Gastrocnemius medialis (tissue), 4 donors: ENCODE measurements around the gene APOL2. TPM values are rescaled to one million over a fixed set of nuclear protein-coding genes. Genes with fewer than 3 reads are reported as not detected.
A peak's percentile ranks its signal among the peaks of the same experiment; 100 is the strongest.

Experiments
- ATAC-seq, 2 donors: fragments of 150-250 bp; one replicate each; pipeline ENCODE4 v1.9.1; 2016
- DNase-seq, 2 donors: peaks; one replicate each; pipeline ENCODE4 v3.0.0-alpha.2; 2019
- H3K27ac ChIP-seq, 4 donors: fragments of 200-600 bp; sonication (generic); 1 replicate in 1 of 4; 2 replicates in 3 of 4; pipeline ENCODE4 v1.5.1; 2016 to 2018; ENCODE audit warnings: mild to moderate bottlenecking in 2 of 4, moderate library complexity in 1 of 4
- H3K27me3 ChIP-seq, 3 donors: fragments of 200-600 bp; sonication (generic) in 2 of 3; 1 replicate in 1 of 3; 2 replicates in 2 of 3; pipeline versions ENCODE4 v1.5.1 to v1.6.0; 2016 to 2019; ENCODE audit warnings: mild to moderate bottlenecking in 1 of 3, moderate library complexity in 1 of 3
- H3K36me3 ChIP-seq, 2 donors: fragments of 200-600 bp; sonication (generic) in 1 of 2; one replicate each; pipeline ENCODE4 v1.5.1; 2017 to 2018
- H3K4me1 ChIP-seq, 2 donors: fragments of 200-600 bp; sonication (generic) in 1 of 2; one replicate each; pipeline ENCODE4 v1.5.1; 2016 to 2017; ENCODE audit warnings: mild to moderate bottlenecking in 2 of 2
- H3K4me3 ChIP-seq, 4 donors: fragments of 200-600 bp; sonication (generic) in 3 of 4; 1 replicate in 1 of 4; 2 replicates in 3 of 4; pipeline ENCODE4 v1.5.1; 2016 to 2019; ENCODE audit warnings: mild to moderate bottlenecking in 2 of 4
- H3K9me3 ChIP-seq, 3 donors: fragments of 200-600 bp; sonication (generic) in 2 of 3; 1 replicate in 1 of 3; 2 replicates in 2 of 3; pipeline ENCODE4 v1.5.1; 2016 to 2019
- POLR2A ChIP-seq, 2 donors: fragments of 450-650 bp; IDR thresholded peaks; one replicate each; pipeline ENCODE4 v1.6.1; 2017; ENCODE audit warnings: antibody characterized with exemption in 2 of 2, mild to moderate bottlenecking in 2 of 2, moderate library complexity in 2 of 2
- in situ Hi-C, 4 donors: fragments of 200-750 bp; cut with MboI; loops; one replicate each; pipeline versions ENCODE4 v1.15.0 to v1.8.0; 2017; ENCODE audit warnings: low sequenced_read_pairs in 4 of 4
- intact Hi-C: fragments of 100-400 bp; cut with DNase I; formaldehyde crosslinking; loops from one replicate; pipeline ENCODE4 v1.15.1; 2023; ENCODE audit warnings: low total_unique reads
- total RNA-seq, 4 donors: library from RNA; depleted of rRNA; stranded (reverse); fragments of >200 nt; gene quantifications; one replicate each; pipeline versions ENCODE4 v1.1.0 to v1.2.3, GENCODE V29; 2016
- TF ChIP-seq, protein P1 (sequence below), 5 experiments: fragments of 450-650 bp in 3 of 5; fragments of 200-600 bp in 2 of 5; sonication (generic) in 2 of 5; IDR thresholded peaks in 4 of 5; conservative IDR thresholded peaks in 1 of 5; 1 replicate in 4 of 5; 2 replicates in 1 of 5; pipeline ENCODE4 v1.5.1; 2016 to 2019; ENCODE audit warnings: antibody characterized with exemption in 5 of 5, mild to moderate bottlenecking in 3 of 5, moderate library complexity in 3 of 5

The APOL2 gene
- total RNA-seq, 4 donors from 2014 or later: 8.7 to 25.5 (median 20.9) TPM

DNA sequence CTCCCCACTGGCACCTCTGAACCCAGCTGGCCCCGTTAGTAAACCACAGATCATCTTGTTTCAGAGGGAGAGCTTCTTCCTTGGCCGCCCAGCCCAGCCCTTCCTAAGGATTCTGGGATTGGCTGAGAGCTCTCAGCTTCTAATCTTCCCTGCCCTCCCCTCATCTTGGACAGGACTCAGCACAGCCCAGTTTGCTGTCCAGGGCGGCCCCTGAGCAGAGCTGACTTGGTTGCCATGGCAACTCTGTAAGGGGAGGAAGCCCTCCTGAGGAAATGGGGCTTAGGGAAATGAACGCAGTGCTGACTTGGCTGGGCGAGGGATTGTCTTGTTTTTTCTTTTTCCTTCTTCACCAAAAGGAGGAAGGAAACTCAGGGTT is 42.3 kb downstream of the APOL2 start:
- in situ Hi-C loops (loop anchor here in 1 of 4 donors (10.0 kb wide), 1 partner anchor 78 kb away; no protein-coding TSS in a partner anchor), intact Hi-C loops (no loop called here)
- Histone ChIP-seq H3K27ac (peak overlapping the region in 1 of 4 donors; percentile 58), H3K4me1 (peaks cover 5 to 11% of the 10 kb centered on the region in 2 donors), H3K9me3 (no peaks in the 10 kb centered on the region), H3K36me3 (no peaks in the 10 kb centered on the region), H3K4me3 (no peak overlapping the region), H3K27me3 (no peaks in the 10 kb centered on the region)
- DNase-seq (peak; percentile 29 to 44), ATAC-seq (peak in 1 of 2 donors; percentile 14)
- no peak for TF ChIP-seq POLR2A (IDR thresholded peaks at IDR 0.05)
- TF ChIP-seq, protein P1, sequence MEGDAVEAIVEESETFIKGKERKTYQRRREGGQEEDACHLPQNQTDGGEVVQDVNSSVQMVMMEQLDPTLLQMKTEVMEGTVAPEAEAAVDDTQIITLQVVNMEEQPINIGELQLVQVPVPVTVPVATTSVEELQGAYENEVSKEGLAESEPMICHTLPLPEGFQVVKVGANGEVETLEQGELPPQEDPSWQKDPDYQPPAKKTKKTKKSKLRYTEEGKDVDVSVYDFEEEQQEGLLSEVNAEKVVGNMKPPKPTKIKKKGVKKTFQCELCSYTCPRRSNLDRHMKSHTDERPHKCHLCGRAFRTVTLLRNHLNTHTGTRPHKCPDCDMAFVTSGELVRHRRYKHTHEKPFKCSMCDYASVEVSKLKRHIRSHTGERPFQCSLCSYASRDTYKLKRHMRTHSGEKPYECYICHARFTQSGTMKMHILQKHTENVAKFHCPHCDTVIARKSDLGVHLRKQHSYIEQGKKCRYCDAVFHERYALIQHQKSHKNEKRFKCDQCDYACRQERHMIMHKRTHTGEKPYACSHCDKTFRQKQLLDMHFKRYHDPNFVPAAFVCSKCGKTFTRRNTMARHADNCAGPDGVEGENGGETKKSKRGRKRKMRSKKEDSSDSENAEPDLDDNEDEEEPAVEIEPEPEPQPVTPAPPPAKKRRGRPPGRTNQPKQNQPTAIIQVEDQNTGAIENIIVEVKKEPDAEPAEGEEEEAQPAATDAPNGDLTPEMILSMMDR (IDR thresholded peaks at IDR 0.05 in 4 of 5, conservative IDR thresholded peaks at IDR 0.05 in 1 of 5): no peak

DNA sequence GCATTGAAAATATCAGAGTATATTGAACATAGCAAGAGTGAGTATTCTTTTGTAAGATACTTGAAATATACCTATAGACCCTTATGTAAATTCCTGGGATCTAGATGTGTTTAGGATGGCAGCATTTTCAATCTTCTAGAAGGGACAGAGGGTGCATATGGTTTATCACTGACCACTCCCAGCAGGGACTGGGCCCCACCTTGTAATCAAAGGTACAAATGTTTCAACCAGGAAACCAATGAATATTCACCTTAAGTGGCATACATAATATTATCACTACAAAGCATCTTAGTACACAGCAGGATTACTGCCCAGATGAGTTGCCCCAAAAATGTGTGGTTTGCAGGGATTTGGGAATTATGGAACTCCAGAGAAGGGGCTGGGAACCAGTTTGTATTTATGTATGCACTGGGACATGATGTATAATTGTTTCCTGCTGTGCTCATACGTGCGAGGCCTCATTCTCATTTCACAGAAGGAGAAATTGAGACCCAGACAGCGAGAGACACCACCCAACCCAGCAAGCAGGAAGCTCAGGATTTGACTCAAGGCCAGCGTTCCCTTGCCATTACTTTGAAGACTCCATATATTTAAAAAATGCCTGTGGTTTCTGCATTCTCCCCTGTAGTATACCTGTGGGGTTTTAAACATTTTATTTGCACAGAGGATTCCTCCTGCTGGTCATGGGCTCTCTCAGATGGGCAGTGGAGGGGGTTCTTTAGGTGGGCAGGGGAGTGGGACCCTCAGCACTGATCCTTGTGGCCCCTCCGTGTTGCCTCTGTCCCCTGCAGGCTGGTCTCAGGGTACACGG is 42.9 kb downstream of the APOL2 start:
- Histone ChIP-seq H3K4me1 (peaks cover 5 to 8% of the 10 kb centered on the region in 2 donors), H3K9me3 (no peaks in the 10 kb centered on the region), H3K36me3 (no peaks in the 10 kb centered on the region), H3K27ac (peak overlapping the region in 1 of 4 donors; percentile 58), H3K4me3 (no peak overlapping the region), H3K27me3 (no peaks in the 10 kb centered on the region)
- in situ Hi-C loops (loop anchor here in 1 of 4 donors (10.0 kb wide), 1 partner anchor 78 kb away; no protein-coding TSS in a partner anchor), intact Hi-C loops (no loop called here)
- ATAC-seq: no peak
- TF ChIP-seq, protein P1 (IDR thresholded peaks at IDR 0.05 in 4 of 5, conservative IDR thresholded peaks at IDR 0.05 in 1 of 5): no peak
- TF ChIP-seq POLR2A (IDR thresholded peaks at IDR 0.05): no peak
- no peak for DNase-seq

DNA sequence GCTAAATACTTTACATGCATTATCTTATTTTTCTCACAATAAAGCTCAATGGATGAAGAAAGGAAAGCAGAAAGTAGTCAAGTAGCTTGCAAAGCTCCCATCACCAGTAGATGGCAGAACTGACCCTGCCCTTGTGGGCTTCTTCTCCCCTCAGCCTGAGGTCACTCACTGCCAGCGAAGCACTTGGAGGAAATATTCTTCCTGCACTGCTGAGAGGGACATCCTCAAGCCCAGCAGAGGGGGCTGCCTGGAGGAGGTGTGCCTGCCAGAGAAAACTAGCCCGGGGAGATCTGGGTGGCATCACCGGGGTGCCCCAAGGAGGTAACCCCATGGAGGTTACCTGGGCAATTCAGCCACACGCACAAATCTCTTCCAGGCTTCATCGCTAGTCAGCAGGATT is 44.4 kb downstream of the APOL2 start:
- Histone ChIP-seq H3K4me3 (no peak overlapping the region), H3K27ac (no peak overlapping the region), H3K9me3 (no peaks in the 10 kb centered on the region), H3K4me1 (peaks cover 5 to 8% of the 10 kb centered on the region in 2 donors), H3K27me3 (no peaks in the 10 kb centered on the region), H3K36me3 (no peaks in the 10 kb centered on the region)
- ATAC-seq (peak in 1 of 2 donors; percentile 82), DNase-seq (peak; percentile 24 to 53)
- TF ChIP-seq, protein P1 (IDR thresholded peaks at IDR 0.05 in 4 of 5, conservative IDR thresholded peaks at IDR 0.05 in 1 of 5): peak; percentile 55 to 75 (median 60)
- TF ChIP-seq POLR2A (IDR thresholded peaks at IDR 0.05): no peak
- in situ Hi-C loops: loop anchor here in 2 of 4 donors (5.0 to 10.0 kb wide), 2 partner anchors 80 to 82 kb away; no protein-coding TSS in a partner anchor
- intact Hi-C loops: loop anchor here (1.0 to 2.0 kb wide), 2 partner anchors 44 to 82 kb away; partner anchors contain the start of gene APOL2

DNA sequence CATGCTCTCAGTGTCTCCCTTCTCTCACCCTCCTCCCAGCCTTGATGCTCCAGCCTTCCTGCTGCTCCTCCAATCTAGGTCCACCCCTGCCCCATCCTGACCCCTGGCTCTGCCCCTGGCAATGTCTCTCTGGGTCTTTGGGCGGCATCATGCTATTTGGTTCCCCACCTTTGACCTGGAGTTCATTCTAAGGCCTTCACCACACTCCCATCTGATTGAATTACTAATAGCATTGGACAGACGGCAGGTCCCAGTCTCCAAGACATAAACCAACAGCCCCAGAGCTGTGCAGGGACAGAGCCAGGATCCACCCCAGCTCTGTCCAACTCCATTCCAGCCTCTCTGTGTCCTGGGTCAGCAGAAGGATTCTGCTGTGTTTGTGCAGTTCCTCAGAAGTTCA is 44.9 kb downstream of the APOL2 start:
- H3K9me3 ChIP-seq: no peaks in the 10 kb centered on the region
- intact Hi-C loops (loop anchor here (1.0 to 2.0 kb wide), 2 partner anchors 44 to 83 kb away; partner anchors contain the start of gene APOL2), in situ Hi-C loops (loop anchor here in 2 of 4 donors (5.0 to 10.0 kb wide), 2 partner anchors 80 to 83 kb away; no protein-coding TSS in a partner anchor)
- DNase-seq (no peak), ATAC-seq (no peak)
- peaks cover 5 to 8% of the 10 kb centered on the region in 2 donors for H3K4me1 ChIP-seq
- no peak for TF ChIP-seq POLR2A (IDR thresholded peaks at IDR 0.05)
- TF ChIP-seq, protein P1 (IDR thresholded peaks at IDR 0.05 in 4 of 5, conservative IDR thresholded peaks at IDR 0.05 in 1 of 5): no peak
- H3K27me3 ChIP-seq: no peaks in the 10 kb centered on the region
- no peak overlapping the region for H3K4me3 ChIP-seq
- H3K27ac ChIP-seq: no peak overlapping the region
- H3K36me3 ChIP-seq: no peaks in the 10 kb centered on the region
